ENCODE results near the gene RND1.
A peak's percentile ranks its signal among the peaks of the same experiment; 100 is the strongest.
"Not testable (repeated sequence)": the region's sequence is repeated elsewhere in the genome, so short reads cannot be mapped to it uniquely, and the experiment has no call there.

RND1 gene

GRCh38 chr12:48868451-48868850 is 2.8 kb upstream of the RND1 start:
- no peak for DNase-seq

DNA sequence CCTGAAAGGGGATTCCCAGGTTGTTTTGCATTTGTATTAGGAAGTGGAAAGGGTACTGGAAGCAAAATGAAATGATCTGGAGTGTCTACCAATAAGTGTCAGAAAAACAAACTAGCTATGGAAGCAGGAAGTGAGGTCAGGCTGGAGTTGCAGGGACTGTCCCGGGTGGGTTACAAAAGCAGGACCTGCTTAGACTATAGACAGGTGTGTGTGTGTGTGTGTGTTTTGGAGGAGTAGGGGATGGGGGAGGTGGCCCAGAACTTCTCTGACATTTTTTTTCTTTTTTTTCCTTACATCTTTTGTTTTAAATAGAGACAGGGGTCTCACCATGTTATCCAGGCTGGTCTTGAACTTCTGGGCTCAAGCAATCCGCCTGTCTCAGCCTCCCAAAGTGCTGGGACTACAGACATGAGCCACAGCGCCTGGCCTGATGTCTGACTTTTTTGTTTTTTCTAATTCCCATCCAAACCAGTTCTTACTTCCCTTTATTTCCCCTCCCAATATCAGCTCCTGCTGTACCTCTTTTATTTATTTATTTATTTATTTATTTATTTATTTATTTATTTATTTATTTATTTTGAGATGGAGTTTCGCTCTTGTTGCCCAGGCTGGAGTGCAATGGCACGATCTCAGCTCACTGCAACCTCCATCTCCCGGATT is 512 bp upstream of the RND1 start:
- no peak for DNase-seq

DNA sequence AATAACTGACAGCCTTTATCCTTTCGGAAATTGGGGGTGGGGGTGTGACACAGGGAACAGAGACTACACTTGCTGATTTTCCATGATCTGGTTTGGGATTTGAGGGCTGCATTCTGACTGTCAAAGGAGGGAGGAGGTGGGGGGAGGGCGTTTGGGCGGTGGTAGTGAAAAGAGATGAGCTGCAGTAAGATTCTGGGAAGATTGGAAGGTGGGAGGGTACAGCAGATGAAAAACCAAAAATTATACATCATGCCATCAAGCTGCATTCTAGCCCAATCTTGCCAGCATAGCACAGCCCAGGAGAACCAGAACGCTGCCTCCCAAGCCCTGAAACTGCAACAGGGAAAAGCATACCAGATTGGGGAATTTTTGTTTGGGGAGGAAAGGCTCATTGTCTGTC is 2.4 kb downstream of the RND1 start:
- peak in 6 of 56 donors; percentile 6 to 45 (median 25) for DNase-seq

- peak in 20 of 56 donors; percentile 12 to 52 (median 30) for DNase-seq
Measured at GRCh38 chr12:48862760-48863159, 2.9 kb downstream of the RND1 start.

DNA sequence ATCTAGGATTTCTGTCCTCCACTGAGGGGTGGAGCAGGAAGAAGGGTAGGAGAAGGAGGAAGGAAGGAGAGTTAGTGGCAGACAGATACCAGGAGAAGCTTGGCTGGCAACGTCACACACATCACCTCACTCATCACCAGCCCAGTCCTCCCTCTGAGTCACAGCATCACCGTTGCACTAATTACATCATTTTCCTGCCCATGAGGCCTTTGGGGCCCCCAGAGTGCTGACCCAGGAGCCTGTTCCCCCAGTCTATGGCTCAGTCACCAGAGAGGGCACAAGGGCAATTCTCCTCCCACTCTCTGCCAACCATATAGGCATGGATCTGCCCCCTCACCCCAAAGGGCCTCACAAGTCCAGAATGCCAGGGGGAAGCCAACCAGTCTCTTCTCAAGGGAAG is 4.6 kb downstream of the RND1 start:
- DNase-seq = peak in 1 of 56 donors; percentile 14

GRCh38 chr12:48860236-48860635 is 5.4 kb downstream of the RND1 start:
- DNase-seq = not testable (repeated sequence)

- no peak for DNase-seq
Measured at GRCh38 chr12:48859607-48860006, 6.1 kb downstream of the RND1 start.

DNA sequence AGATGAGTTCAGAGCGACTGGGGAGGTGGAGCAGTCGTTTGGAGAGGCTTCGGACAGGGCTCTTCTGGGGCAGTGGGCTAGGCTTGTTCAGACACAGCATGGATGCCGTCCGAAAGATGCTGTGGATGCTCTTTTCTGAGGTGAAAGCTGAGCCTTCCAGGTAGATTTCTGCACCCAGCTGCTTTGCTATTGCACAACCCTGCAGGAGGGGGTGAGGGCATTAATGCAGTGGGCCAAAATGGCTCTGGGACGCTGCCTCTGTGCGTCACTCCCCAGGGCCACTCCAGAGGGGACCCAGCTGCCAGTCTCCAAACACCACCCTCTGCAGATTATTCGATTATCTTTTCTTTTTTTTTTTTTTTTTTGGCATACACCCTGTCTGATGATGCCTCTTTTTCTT is 7.6 kb downstream of the RND1 start:
- no peak for DNase-seq

GRCh38 chr12:48857278-48857994 is 8.2 kb downstream of the RND1 start:
- DNase-seq = no peak

DNA sequence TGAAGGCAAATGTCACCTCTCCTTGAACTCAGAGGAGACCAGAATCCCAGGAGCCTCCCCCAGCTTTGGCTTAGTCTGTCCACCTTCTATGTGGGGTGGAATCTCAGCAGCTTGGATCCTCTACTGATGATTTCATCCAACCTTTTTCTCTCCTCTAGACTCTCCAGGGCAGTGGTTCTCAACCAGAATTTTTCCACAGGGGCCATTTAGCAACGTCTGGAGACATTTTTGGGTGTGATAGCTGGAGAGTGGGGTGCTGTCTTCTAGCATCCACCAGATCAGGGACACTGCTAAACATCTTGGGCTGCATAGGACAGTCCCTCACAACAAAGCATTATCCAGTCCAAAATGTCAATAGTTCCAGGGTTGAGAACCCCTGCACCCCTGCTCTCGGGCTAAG is 9.3 kb downstream of the RND1 start:
- no peak for DNase-seq

- DNase-seq = not testable (repeated sequence)
Measured at GRCh38 chr12:48854932-48855331, 10.7 kb downstream of the RND1 start.

DNA sequence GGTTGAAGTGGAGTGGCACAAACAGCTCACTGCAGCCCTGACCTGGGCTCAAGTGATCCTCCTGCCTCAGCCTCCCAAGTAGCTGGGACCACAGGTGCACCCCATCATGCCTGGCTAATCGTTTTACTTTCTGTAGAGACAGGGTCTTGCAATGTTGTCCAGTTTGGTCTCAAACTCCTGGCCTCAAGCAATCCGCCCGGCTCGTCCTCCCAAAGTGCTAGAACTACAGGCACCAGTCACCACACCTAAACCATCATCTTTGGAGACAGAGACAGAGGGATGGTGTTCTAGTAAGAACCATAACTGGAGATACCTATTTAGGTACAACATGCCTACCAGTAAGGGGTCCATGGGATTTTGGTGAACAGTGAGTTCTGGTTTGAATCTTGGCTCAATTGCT is 11.2 kb downstream of the RND1 start:
- no peak for DNase-seq

DNA sequence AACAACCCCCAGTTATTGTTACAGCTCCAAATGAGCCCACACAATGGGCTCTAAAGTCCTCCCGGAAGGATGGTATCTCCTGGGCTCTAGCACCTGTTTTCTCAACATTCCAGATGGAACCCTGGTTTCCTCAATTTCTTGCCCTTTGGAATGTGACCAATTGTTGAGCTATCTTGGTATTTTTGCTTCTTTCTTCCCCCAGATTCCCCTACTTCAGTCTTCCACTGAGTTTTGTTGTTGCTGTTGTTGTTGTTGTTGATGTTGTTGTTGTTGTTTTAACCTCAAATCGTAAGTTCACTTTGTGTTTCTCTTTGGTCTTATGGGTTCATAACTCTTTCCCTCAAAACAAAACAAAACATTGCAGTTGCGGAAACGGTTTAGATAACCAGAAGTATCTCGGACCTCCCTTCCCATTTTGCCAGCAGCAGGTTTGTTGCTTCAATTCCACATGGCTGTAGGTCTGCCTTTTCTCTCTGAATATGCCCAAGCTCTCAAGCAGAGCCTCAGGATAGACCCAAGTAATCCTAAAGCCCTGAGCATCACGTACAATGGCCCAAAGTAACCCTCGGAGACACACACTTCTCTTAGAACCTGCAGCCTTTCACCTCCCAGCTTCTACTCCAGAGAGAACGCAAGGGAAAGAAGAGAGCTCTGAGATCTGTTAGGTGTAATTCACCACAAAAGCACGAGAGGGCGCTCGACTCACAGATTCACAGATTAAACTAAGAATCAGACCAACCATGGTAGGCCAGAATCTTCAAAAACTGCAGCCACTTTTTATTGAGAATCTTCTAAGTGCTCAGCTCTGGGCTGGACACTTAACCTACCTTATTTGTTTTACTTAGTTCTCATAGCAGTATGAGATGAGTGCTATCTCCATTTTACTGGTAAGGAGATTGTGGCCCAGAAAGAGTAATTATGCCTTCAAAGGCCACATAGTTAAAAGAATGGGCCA is 12.7 kb downstream of the RND1 start:
- DNase-seq = peak; percentile 11 to 97 (median 73)

GRCh38 chr12:48851883-48852733 is 13.6 kb downstream of the RND1 start, which contains the start of gene DDX23:
DDX23 (minus strand) TSS chr12:48852163; CDS start chr12:48845782, 6,381 bp downstream.
- peak; percentile 68 to 96 (median 92) for DNase-seq

GRCh38 chr12:48842021-48842420 is 23.6 kb downstream of the RND1 start:
- DNase-seq = not testable (repeated sequence)

DNA sequence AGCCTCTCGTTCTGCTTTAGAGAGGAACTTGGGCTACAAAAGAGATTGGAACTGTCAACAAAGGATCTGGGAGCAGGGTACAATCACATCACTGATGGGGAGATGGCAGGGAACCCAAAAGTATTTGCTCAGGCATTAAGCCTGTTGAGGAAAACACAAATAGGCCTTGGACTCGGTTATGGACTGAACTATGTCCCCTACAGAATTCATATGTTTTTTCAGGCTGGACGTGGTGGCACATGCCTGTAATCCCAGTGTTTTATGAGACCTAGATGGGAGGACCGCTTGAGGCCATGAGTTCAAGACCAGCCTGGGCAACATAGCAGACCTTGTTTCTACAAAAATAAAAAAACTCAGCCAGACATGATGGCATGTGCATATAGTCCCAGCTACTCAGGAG is 27.6 kb downstream of the RND1 start:
- DNase-seq = no peak

- DNase-seq = no peak
Measured at GRCh38 chr12:48832321-48833060, 33.2 kb downstream of the RND1 start.

- DNase-seq = no peak
Measured at GRCh38 chr12:48831257-48831656, 34.4 kb downstream of the RND1 start.

GRCh38 chr12:48828841-48829575 is 36.7 kb downstream of the RND1 start:
- no peak for DNase-seq
